Upper lobe of left lung (tissue), 6 donors: Measurements from ENCODE around the gene UBE2E2. TPM values are rescaled to one million over a fixed set of nuclear protein-coding genes. Genes with fewer than 3 reads are reported as not detected.

Source experiments
- ATAC-seq, 2 donors: fragments of 200-7000 bp; cut with Tn5 transposase; one replicate each; pipeline ENCODE4 v1.9.1; 2022; ENCODE audit warnings: mild to moderate bottlenecking in 2 of 2, moderate library complexity in 2 of 2; ENCODE audit not compliant: low FRiP score in 2 of 2
- DNase-seq, 2 donors: peaks; one replicate each; pipeline ENCODE4 v3.0.0-alpha.2; 2019 to 2020
- H3K27ac ChIP-seq, 4 donors: fragments of 200-600 bp; sonication (generic); one replicate each; pipeline ENCODE4 v1.5.1; 2016 to 2019
- H3K27me3 ChIP-seq, 4 donors: fragments of 200-600 bp; sonication (generic); one replicate each; pipeline ENCODE4 v1.5.1; 2017 to 2019
- H3K36me3 ChIP-seq, 4 donors: fragments of 200-600 bp; sonication (generic); one replicate each; pipeline ENCODE4 v1.5.1; 2016 to 2019
- H3K4me1 ChIP-seq, 4 donors: fragments of 200-600 bp; sonication (generic); one replicate each; pipeline ENCODE4 v1.5.1; 2018 to 2019
- H3K4me3 ChIP-seq, 4 donors: fragments of 200-600 bp; sonication (generic); one replicate each; pipeline ENCODE4 v1.5.1; 2017 to 2019; ENCODE audit warnings: mild to moderate bottlenecking in 2 of 4, moderate library complexity in 1 of 4
- H3K9me3 ChIP-seq, 4 donors: fragments of 200-600 bp; sonication (generic); one replicate each; pipeline ENCODE4 v1.5.1; 2018 to 2019
- EP300 ChIP-seq, 4 donors: sonication (generic); formaldehyde crosslinking; IDR thresholded peaks; one replicate each; pipeline ENCODE4 v1.5.1; 2017; ENCODE audit warnings: antibody characterized with exemption in 4 of 4, control low read depth in 2 of 4
- POLR2A ChIP-seq, 4 donors: fragments of 450-650 bp; IDR thresholded peaks; one replicate each; pipeline ENCODE4 v1.5.1; 2016 to 2017; ENCODE audit warnings: antibody characterized with exemption in 4 of 4, mild to moderate bottlenecking in 2 of 4
- POLR2AphosphoS5 ChIP-seq, 2 donors: sonication (generic); formaldehyde crosslinking; IDR thresholded peaks; one replicate each; pipeline ENCODE4 v1.5.1; 2017; ENCODE audit warnings: antibody characterized with exemption in 2 of 2
- WGBS, 2 donors: methylation state at CpG; one replicate each; pipeline ENCODE4 v1.1.5; 2017 to 2018; 5-methylcytosine and 5-hydroxymethylcytosine counted together
- total RNA-seq, 6 donors: library from RNA; depleted of rRNA in 4 of 6; stranded (reverse); fragments of >200 nt in 4 of 6; gene quantifications; one replicate each; pipeline versions ENCODE4 v1.1.0 to v1.2.1, GENCODE V29; 2016 to 2021
- TF ChIP-seq, protein P1 (sequence below), 6 experiments: fragments of 450-650 bp in 4 of 6; fragments of 200-600 bp in 2 of 6; sonication (generic) in 2 of 6; IDR thresholded peaks; one replicate each; pipeline ENCODE4 v1.5.1; 2016 to 2019; ENCODE audit warnings: antibody characterized with exemption in 6 of 6
- donor health status: DM: no; HTN: no; CAD: no; lungs with moderate emphysema.
- donor health status: DM: no; HTN: yes; CAD: no; lungs with severe emphysema.

UBE2E2 gene
- total RNA-seq, 6 donors from 2014 or later: 18.3 to 61.5 (median 41.9) TPM

DNA sequence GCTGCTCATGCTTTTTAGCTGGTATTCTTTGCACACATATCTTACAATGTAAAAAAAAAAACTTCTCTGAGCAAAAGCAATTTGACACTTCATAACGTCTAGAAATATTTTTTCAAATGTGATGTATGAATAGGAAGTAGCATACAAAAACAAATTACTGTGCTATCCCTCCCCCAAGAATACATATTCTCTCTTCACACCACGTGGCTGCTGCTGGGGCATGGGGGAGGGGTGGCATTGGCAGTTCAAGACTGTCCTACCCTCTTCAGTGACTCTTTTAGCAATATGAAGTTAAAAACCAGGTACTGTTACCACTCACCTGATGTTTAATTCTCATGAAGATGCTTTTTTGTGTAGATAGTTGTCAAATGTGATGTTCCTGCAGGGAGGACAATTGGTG, 85.6 kb downstream of the UBE2E2 start:
- ATAC-seq (no peak), DNase-seq (no peak)
- H3K9me3 ChIP-seq: peaks cover 0 to 10% (median 5%) of the 10 kb centered on the region in 4 donors
- H3K4me3 ChIP-seq: no peak overlapping the region
- TF ChIP-seq EP300 (IDR thresholded peaks at IDR 0.05) (no peak), POLR2AphosphoS5 (IDR thresholded peaks at IDR 0.05) (no peak)
- TF ChIP-seq, protein P1, sequence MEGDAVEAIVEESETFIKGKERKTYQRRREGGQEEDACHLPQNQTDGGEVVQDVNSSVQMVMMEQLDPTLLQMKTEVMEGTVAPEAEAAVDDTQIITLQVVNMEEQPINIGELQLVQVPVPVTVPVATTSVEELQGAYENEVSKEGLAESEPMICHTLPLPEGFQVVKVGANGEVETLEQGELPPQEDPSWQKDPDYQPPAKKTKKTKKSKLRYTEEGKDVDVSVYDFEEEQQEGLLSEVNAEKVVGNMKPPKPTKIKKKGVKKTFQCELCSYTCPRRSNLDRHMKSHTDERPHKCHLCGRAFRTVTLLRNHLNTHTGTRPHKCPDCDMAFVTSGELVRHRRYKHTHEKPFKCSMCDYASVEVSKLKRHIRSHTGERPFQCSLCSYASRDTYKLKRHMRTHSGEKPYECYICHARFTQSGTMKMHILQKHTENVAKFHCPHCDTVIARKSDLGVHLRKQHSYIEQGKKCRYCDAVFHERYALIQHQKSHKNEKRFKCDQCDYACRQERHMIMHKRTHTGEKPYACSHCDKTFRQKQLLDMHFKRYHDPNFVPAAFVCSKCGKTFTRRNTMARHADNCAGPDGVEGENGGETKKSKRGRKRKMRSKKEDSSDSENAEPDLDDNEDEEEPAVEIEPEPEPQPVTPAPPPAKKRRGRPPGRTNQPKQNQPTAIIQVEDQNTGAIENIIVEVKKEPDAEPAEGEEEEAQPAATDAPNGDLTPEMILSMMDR (IDR thresholded peaks at IDR 0.05): no peak
- H3K36me3 ChIP-seq: no peaks in the 10 kb centered on the region
- H3K27me3 ChIP-seq: no peaks in the 10 kb centered on the region
- no peaks in the 10 kb centered on the region for H3K4me1 ChIP-seq
- H3K27ac ChIP-seq: no peak overlapping the region
- WGBS, 2 donors: 39% methylated on average over 2 of the region's 2 CpGs

DNA sequence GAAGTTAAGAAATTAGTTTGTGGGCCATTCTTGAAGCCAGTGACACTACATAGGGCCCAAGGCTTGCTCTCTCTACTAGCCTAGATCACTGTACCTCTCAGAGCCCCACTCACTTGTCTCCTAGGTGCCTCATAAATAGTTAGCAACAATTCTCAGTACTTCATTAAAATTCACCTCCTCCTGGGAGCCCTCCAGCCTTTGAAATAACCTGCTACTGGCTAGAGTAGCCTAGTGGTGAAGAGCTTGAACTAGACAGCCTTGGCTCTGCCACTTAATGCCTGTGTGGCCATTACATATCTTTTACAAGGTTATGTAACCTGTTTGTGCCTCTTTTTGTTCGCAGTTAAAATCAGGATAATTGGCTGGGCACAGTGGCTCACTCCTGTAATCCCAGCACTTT, 89.3 kb downstream of the UBE2E2 start:
- Histone ChIP-seq H3K4me3 (no peak overlapping the region), H3K9me3 (peaks cover 0 to 1% (median under 1%) of the 10 kb centered on the region in 4 donors), H3K27me3 (no peaks in the 10 kb centered on the region), H3K27ac (no peak overlapping the region), H3K36me3 (no peaks in the 10 kb centered on the region), H3K4me1 (no peaks in the 10 kb centered on the region)
- DNase-seq: no peak
- 94 to 100% methylated on average over 1 of the region's 1 CpG for WGBS, 2 donors
- no peak for TF ChIP-seq EP300 (IDR thresholded peaks at IDR 0.05)
- TF ChIP-seq POLR2A (IDR thresholded peaks at IDR 0.05): no peak
- TF ChIP-seq, protein P1 (IDR thresholded peaks at IDR 0.05): no peak
- no peak for TF ChIP-seq POLR2AphosphoS5 (IDR thresholded peaks at IDR 0.05)
- no peak for ATAC-seq

DNA sequence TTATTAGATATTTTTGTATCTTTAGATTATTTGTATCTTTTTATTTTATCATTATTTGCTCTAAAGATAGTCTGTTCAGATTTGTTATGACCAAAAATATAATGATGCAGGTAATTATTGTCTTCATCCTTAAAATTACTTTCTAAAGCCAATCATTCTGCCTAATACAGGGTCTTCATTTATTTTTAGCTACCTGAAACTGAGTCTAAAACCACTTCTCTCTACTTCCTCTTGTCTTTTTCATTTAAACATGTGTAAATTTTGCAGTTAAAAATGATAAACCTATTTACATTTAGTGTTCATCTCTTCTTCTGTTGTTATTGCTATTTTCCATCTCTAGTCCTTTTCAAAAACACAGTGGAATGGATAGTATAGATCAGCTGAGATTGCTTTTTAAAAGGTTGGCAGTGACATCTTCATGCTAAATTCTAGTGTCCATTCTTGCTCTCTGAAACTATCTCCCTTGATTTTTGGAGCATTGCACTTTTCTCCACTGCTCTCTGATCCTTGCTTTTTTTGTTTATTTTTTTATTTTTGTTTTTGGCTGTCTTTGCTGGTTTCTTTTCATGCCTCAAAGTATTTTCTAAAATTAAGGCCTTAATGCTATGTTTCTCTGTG, 91.8 kb downstream of the UBE2E2 start:
- no peaks in the 10 kb centered on the region for H3K36me3 ChIP-seq
- no peaks in the 10 kb centered on the region for H3K9me3 ChIP-seq
- no peaks in the 10 kb centered on the region for H3K27me3 ChIP-seq
- ATAC-seq (no peak), DNase-seq (no peak)
- TF ChIP-seq POLR2AphosphoS5 (IDR thresholded peaks at IDR 0.05) (no peak), EP300 (IDR thresholded peaks at IDR 0.05) (no peak), POLR2A (IDR thresholded peaks at IDR 0.05) (no peak)
- TF ChIP-seq, protein P1 (IDR thresholded peaks at IDR 0.05): no peak
- no peak overlapping the region for H3K27ac ChIP-seq
- no peak overlapping the region for H3K4me3 ChIP-seq
- H3K4me1 ChIP-seq: no peaks in the 10 kb centered on the region

DNA sequence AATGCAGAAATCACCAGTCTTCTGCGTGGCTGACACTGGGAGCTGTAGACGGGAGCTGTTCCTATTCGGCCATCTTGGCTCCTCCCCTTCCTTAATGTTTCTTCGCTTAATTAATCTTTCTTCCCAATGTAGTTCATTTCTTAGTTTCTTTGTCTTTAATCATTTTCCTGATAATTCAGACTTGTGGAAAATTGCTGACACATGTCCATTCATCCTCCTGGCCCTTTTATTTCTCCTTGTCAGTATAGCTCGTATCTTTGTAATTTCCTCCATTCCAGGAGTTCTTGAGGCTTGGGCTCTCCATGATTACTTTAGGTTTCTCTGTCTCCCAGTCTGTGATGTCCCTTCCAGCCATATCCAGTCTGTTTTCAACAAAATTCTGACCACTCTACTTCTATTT, 98.7 kb downstream of the UBE2E2 start:
- H3K27ac ChIP-seq: no peak overlapping the region
- H3K9me3 ChIP-seq: no peaks in the 10 kb centered on the region
- H3K4me3 ChIP-seq: no peak overlapping the region
- no peak for ATAC-seq
- no peaks in the 10 kb centered on the region for H3K36me3 ChIP-seq
- TF ChIP-seq EP300 (IDR thresholded peaks at IDR 0.05) (no peak), POLR2A (IDR thresholded peaks at IDR 0.05) (no peak), POLR2AphosphoS5 (IDR thresholded peaks at IDR 0.05) (no peak)
- 75 to 90% methylated on average over 5 of the region's 5 CpGs for WGBS, 2 donors
- peaks cover 0 to 9% (median 7%) of the 10 kb centered on the region in 4 donors for H3K4me1 ChIP-seq
- H3K27me3 ChIP-seq: no peaks in the 10 kb centered on the region
- no peak for DNase-seq

DNA sequence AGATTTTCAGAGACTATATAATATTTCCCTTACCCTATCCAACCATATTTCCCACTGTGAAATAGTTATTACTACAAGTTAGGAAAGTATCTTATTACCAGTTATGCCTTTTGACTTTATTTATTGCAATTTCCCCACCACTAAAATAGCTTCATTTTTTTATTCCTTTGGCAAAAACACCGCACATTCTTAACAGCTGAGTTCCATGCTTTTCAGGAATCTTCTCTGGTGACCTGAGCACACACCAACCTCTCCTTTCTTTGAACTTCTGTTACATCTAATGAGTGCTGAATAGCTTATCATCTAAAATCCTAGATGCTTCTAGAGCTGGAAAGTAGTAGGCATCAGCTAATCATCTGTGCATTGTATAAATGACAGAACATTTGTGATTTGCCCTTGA, 99.1 kb downstream of the UBE2E2 start:
- ATAC-seq (no peak), DNase-seq (no peak)
- Histone ChIP-seq H3K36me3 (no peaks in the 10 kb centered on the region), H3K4me1 (peaks cover 0 to 9% (median 7%) of the 10 kb centered on the region in 4 donors), H3K9me3 (no peaks in the 10 kb centered on the region), H3K27me3 (no peaks in the 10 kb centered on the region), H3K27ac (no peak overlapping the region), H3K4me3 (no peak overlapping the region)
- TF ChIP-seq, protein P1 (IDR thresholded peaks at IDR 0.05): no peak
- WGBS, 2 donors: 79 to 85% methylated on average over 1 of the region's 1 CpG
